HCT116 (cell line): ENCODE data around the gene SCFD2. TPM values are rescaled to one million over a fixed set of nuclear protein-coding genes. Genes with fewer than 3 reads are reported as not detected.

Experiments
- ATAC-seq: fragments of 200-7000 bp; cut with Tn5 transposase; 2 replicates; pipeline ENCODE4 v1.9.1; 2020; ENCODE audit warnings: mild to moderate bottlenecking, moderate library complexity
- BruUV-seq: library from RNA; stranded (reverse); fragments of 400-500 nt; replicated peaks from 2 replicates; lab custom pipeline; 2021; lab: Mats Ljungman, UMichigan
- CTCF ChIA-PET: fragments of 300-600 bp; sonication (Branson Sonifier 250); formaldehyde crosslinking; loops from one replicate; lab custom pipeline; 2021; ENCODE audit warnings: antibody characterized with exemption; lab: Charles Lee
- POLR2A ChIA-PET: fragments of 300-600, 350-600 bp; sonication (Branson Sonifier 250); formaldehyde crosslinking; loops from one replicate; lab custom pipeline; 2021; ENCODE audit warnings: antibody characterized with exemption; lab: Charles Lee
- RAD21 ChIA-PET, 2 experiments: fragments of 300-600 bp; sonication (Branson Sonifier 250); formaldehyde crosslinking; loops; one replicate each; lab custom pipeline; 2023; ENCODE audit warnings: low total read pairs in 2 of 2; ENCODE audit not compliant: uncharacterized antibody in 2 of 2, unreplicated experiment in 2 of 2, low non-redundant PET in 1 of 2; lab: Charles Lee
- DNase-seq: peaks from one replicate; pipeline ENCODE4 v3.0.0-alpha.2; 2010; ENCODE audit warnings: low read depth, low spot score
- H2AFZ ChIP-seq: fragments of 200-600 bp; shearing (Covaris generic), sonication (generic); 2 replicates; pipeline ENCODE4 v1.6.1; 2017; ENCODE audit warnings: low read depth, mixed run types, mixed read lengths, antibody characterized with exemption, low read length; ENCODE audit not compliant: poor library complexity, severe bottlenecking
- H3K27ac ChIP-seq: 2 replicates; pipeline ENCODE4 v1.5.1; 2012; ENCODE audit warnings: low read depth, low read length
- H3K27me3 ChIP-seq: fragments of 200-600 bp; sonication (generic); 2 replicates; pipeline ENCODE4 v1.6.1; 2016; ENCODE audit warnings: mixed run types, low read length, mixed read lengths; ENCODE audit not compliant: insufficient read depth
- H3K36me3 ChIP-seq, 2 experiments: fragments of 200-500 bp in 1 of 2; fragments of 200-600 bp in 1 of 2; sonication (Bioruptor generic) in 1 of 2; sonication (generic) in 1 of 2; 2 replicates each; pipeline versions ENCODE4 v1.5.1 to v1.6.1; 2014 to 2016; ENCODE audit warnings: low read length in 2 of 2, inconsistent platforms in 1 of 2, mixed read lengths in 1 of 2, mixed run types in 1 of 2; ENCODE audit not compliant: insufficient read depth in 2 of 2, control insufficient read depth in 1 of 2
- H3K4me1 ChIP-seq, 2 experiments: fragments of 200-600 bp in 1 of 2; sonication (generic) in 1 of 2; 2 replicates each; pipeline versions ENCODE4 v1.5.1 to v1.6.1; 2012 to 2017; ENCODE audit warnings: low read length in 2 of 2, inconsistent platforms in 1 of 2, mild to moderate bottlenecking in 1 of 2, mixed read lengths in 1 of 2, mixed run types in 1 of 2, moderate library complexity in 1 of 2; ENCODE audit not compliant: insufficient read depth in 2 of 2, control insufficient read depth in 1 of 2
- H3K4me2 ChIP-seq: fragments of 200-600 bp; sonication (generic); 2 replicates; pipeline ENCODE4 v1.6.1; 2017; ENCODE audit warnings: mixed run types, low read length, mixed read lengths
- H3K4me3 ChIP-seq, 2 experiments: fragments of 200-600 bp in 1 of 2; sonication (generic) in 1 of 2; replicated peaks in 1 of 2; 2 replicates each; pipeline ENCODE4 v1.5.1; 2011 to 2016; ENCODE audit warnings: low read length in 2 of 2, control low read depth in 1 of 2, low read depth in 1 of 2, mild to moderate bottlenecking in 1 of 2, mixed read lengths in 1 of 2, mixed run types in 1 of 2
- H3K79me2 ChIP-seq: fragments of 200-600 bp; sonication (generic); 2 replicates; pipeline ENCODE4 v1.6.1; 2017; ENCODE audit warnings: mild to moderate bottlenecking, mixed run types, low read length, moderate library complexity, mixed read lengths; ENCODE audit not compliant: insufficient read depth
- H3K9ac ChIP-seq: fragments of 200-600 bp; sonication (generic); 2 replicates; pipeline ENCODE4 v1.6.1; 2016; ENCODE audit warnings: low read length, mixed read lengths
- H3K9me2 ChIP-seq: fragments of 200-600 bp; sonication (generic), shearing (Covaris generic); 2 replicates; pipeline ENCODE4 v1.6.1; 2017; ENCODE audit warnings: mixed run types, mild to moderate bottlenecking, moderate library complexity; ENCODE audit not compliant: insufficient read depth
- H3K9me3 ChIP-seq, 2 experiments: fragments of 200-500 bp in 1 of 2; fragments of 200-600 bp in 1 of 2; sonication (Bioruptor generic) in 1 of 2; sonication (generic) in 1 of 2; 2 replicates each; pipeline ENCODE4 v1.6.1; 2014 to 2017; ENCODE audit warnings: low read length in 2 of 2, mixed read lengths in 2 of 2, inconsistent platforms in 1 of 2, low read depth in 1 of 2, mild to moderate bottlenecking in 1 of 2, mixed run types in 1 of 2, moderate library complexity in 1 of 2; ENCODE audit not compliant: control insufficient read depth in 1 of 2, insufficient read depth in 1 of 2
- H4K20me1 ChIP-seq: fragments of 200-600 bp; sonication (generic), shearing (Covaris generic); 2 replicates; pipeline ENCODE4 v1.6.1; 2017; ENCODE audit warnings: mixed run types, mild to moderate bottlenecking, moderate library complexity; ENCODE audit not compliant: insufficient read depth
- ATF3 ChIP-seq: IDR thresholded peaks from 2 replicates; pipeline ENCODE4 v1.6.1; 2012
- CEBPB ChIP-seq: IDR thresholded peaks from 2 replicates; pipeline ENCODE4 v1.6.1; 2012; ENCODE audit warnings: low read depth
- CTCF ChIP-seq, 3 experiments: fragments of 200-600 bp in 1 of 3; sonication (generic) in 1 of 3; IDR thresholded peaks in 2 of 3; conservative IDR thresholded peaks in 1 of 3; 2 replicates each; pipeline ENCODE4 v1.5.1; 2012 to 2017; ENCODE audit warnings: low read depth in 2 of 3, low read length in 2 of 3, antibody characterized with exemption in 1 of 3, borderline replicate concordance in 1 of 3, control low read depth in 1 of 3, mild to moderate bottlenecking in 1 of 3, mixed read lengths in 1 of 3, mixed run types in 1 of 3, moderate library complexity in 1 of 3; ENCODE audit not compliant: insufficient read depth in 1 of 3
- EZH2phosphoT487 ChIP-seq: fragments of 200-600 bp; IDR thresholded peaks from 2 replicates; pipeline ENCODE4 v1.6.1; 2018; ENCODE audit warnings: antibody characterized with exemption, borderline replicate concordance
- FOSL1 ChIP-seq: IDR thresholded peaks from 2 replicates; pipeline ENCODE4 v1.6.1; 2012; ENCODE audit warnings: low read depth
- MAX ChIP-seq: IDR thresholded peaks from 2 replicates; pipeline ENCODE4 v1.6.1; 2012
- POLR2AphosphoS5 ChIP-seq: IDR thresholded peaks from 2 replicates; pipeline ENCODE4 v1.6.1; 2011; ENCODE audit warnings: mild to moderate bottlenecking, low read depth, low read length, moderate library complexity
- RAD21 ChIP-seq: IDR thresholded peaks from 2 replicates; pipeline ENCODE4 v1.6.1; 2012; ENCODE audit warnings: low read depth, mild to moderate bottlenecking
- SIN3A ChIP-seq: IDR thresholded peaks from 2 replicates; pipeline ENCODE4 v1.6.1; 2012; ENCODE audit warnings: low read depth
- SP1 ChIP-seq: IDR thresholded peaks from 2 replicates; pipeline ENCODE4 v1.6.1; 2012; ENCODE audit warnings: low read depth
- SRF ChIP-seq: IDR thresholded peaks from 2 replicates; pipeline ENCODE4 v1.6.1; 2012; ENCODE audit warnings: low read depth
- ZFX ChIP-seq: fragments of 450-650 bp; IDR thresholded peaks from 2 replicates; pipeline ENCODE4 v1.6.1; 2017
- ZNF274 ChIP-seq: fragments of 200-500 bp; sonication (Bioruptor generic); IDR thresholded peaks from 2 replicates; pipeline ENCODE4 v1.6.1; 2014; ENCODE audit warnings: mild to moderate bottlenecking, low read depth, low read length, inconsistent platforms
- intact Hi-C: fragments of 100-400 bp; cut with micrococcal nuclease; formaldehyde crosslinking; loops from 2 replicates; pipeline ENCODE4 v1.10.0; 2022
- total RNA-seq: library from RNA; stranded (reverse); gene quantifications from one replicate; pipeline ENCODE4 v1.2.1, GENCODE V29; 2021; ENCODE audit not compliant: unreplicated experiment

SCFD2 gene
- total RNA-seq, 1 experiment from 2014 or later, result 13.6 TPM

- no TSS peak for BruUV-seq
- no peaks in the 10 kb centered on the region for H3K9me2 ChIP-seq
- no peaks in the 10 kb centered on the region for H3K27me3 ChIP-seq
- H2AFZ ChIP-seq, result no peak overlapping the region
- no peaks in the 10 kb centered on the region for H3K36me3 ChIP-seq
- no peak overlapping the region for H3K4me3 ChIP-seq
- H3K27ac ChIP-seq, result no peak overlapping the region
- DNase-seq (no peak), ATAC-seq (no peak)
- no peak overlapping the region for H3K4me2 ChIP-seq
- intact Hi-C loops, result no loop called here
- ChIA-PET POLR2A (no interaction called here), RAD21 (no interaction called here), CTCF (no interaction called here)
- H3K4me1 ChIP-seq, result no peaks in the 10 kb centered on the region
- H4K20me1 ChIP-seq, result 0 out of 2 replicates have a peak, but pooled peaks cover 3% of the 10 kb centered on the region
- no peaks in the 10 kb centered on the region for H3K9me3 ChIP-seq
- TF ChIP-seq SP1 (no peak), RAD21 (no peak), POLR2AphosphoS5 (no peak), CTCF (IDR thresholded peaks at IDR 0.05 in 2 of 3, conservative IDR thresholded peaks at IDR 0.05 in 1 of 3; ENCODE audit: borderline replicate concordance in 1 of 3, insufficient read depth in 1 of 3, low read depth in 2 of 3, low read length in 2 of 3) (no peak)
- no peak overlapping the region for H3K9ac ChIP-seq
- H3K79me2 ChIP-seq, result peaks cover 29% of the 10 kb centered on the region
Observed at GRCh38 chr4:53354012-53354722, 11.7 kb downstream of the SCFD2 start.

- H3K9me3 ChIP-seq, result no peaks in the 10 kb centered on the region
- RAD21 ChIA-PET, result no interaction called here
- no peaks in the 10 kb centered on the region for H3K9me2 ChIP-seq
- H3K36me3 ChIP-seq, result no peaks in the 10 kb centered on the region
- no peaks in the 10 kb centered on the region for H4K20me1 ChIP-seq
- no peaks in the 10 kb centered on the region for H3K79me2 ChIP-seq
- H3K4me1 ChIP-seq, result no peaks in the 10 kb centered on the region
- no peak overlapping the region for H3K27ac ChIP-seq
- no peak overlapping the region for H2AFZ ChIP-seq
- POLR2A ChIA-PET, result no interaction called here
- no peak overlapping the region for H3K4me2 ChIP-seq
- DNase-seq (no peak), ATAC-seq (no peak)
- H3K9ac ChIP-seq, result no peak overlapping the region
- BruUV-seq, result no TSS peak
- H3K4me3 ChIP-seq, result no peak overlapping the region
- intact Hi-C loops, result no loop called here
- CTCF ChIA-PET, result no interaction called here
- H3K27me3 ChIP-seq, result no peaks in the 10 kb centered on the region
- TF ChIP-seq FOSL1, result no peak
- TF ChIP-seq SRF, result no peak
- no peak for TF ChIP-seq ZFX
- TF ChIP-seq RAD21, result no peak
- TF ChIP-seq POLR2AphosphoS5, result no peak
- no peak for TF ChIP-seq CTCF (IDR thresholded peaks at IDR 0.05 in 2 of 3, conservative IDR thresholded peaks at IDR 0.05 in 1 of 3; ENCODE audit: borderline replicate concordance in 1 of 3, insufficient read depth in 1 of 3, low read depth in 2 of 3, low read length in 2 of 3)
- no peak for TF ChIP-seq SP1
- TF ChIP-seq EZH2phosphoT487, result no peak
- TF ChIP-seq SIN3A, result no peak
- no peak for TF ChIP-seq ATF3
- no peak for TF ChIP-seq ZNF274
- TF ChIP-seq CEBPB, result no peak
- TF ChIP-seq MAX, result no peak
Observed at GRCh38 chr4:53349091-53349491, 16.8 kb downstream of the SCFD2 start.
